ENCODE measurements around the gene WWC1. TPM values are rescaled to one million over a fixed set of nuclear protein-coding genes. Genes with fewer than 3 reads are reported as not detected.

WWC1 gene
- total and polyA plus RNA-seq, 9 of the 15 experiments (the other 6 are each of a cell fraction or from before 2014, with no cell fraction given) = under 0.01 to 0.54 (median 0.42) TPM; not detected in 6

DNA sequence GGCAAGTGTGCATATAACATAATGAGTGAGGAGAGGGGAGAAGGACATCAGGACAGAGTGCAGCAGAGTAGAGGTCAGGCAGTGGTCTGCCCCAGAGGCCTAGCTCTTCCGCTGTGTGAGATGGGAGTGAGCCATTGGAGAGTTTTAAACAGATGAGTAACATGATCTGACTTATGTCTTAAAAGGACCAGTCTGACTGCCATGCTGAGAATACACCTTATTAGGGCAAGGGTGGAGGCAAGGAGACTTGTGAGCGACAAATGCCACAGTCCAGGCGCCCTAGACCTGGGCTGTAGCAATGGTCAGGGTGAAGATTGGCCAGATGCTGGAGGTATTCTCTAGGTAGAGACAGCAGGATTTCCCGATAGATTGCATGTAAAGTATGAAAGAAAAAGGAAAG, 83.1 kb downstream of the WWC1 start:
- Histone ChIP-seq H3K4me2 (ENCODE audit: insufficient read depth, low read length) (no peak overlapping the region), H3K9me1 (ENCODE audit: control insufficient read depth, insufficient read depth, low read length) (no peaks in the 10 kb centered on the region), H3K79me2 (ENCODE audit: control insufficient read depth, insufficient read depth, low read length) (no peaks in the 10 kb centered on the region), H3K27ac (ENCODE audit: extremely low read depth, low read depth, low read length) (no peak overlapping the region), H3K27me3 (ENCODE audit: control insufficient read depth in 2 of 2, insufficient read depth in 2 of 2, low read length in 2 of 2) (peaks cover 3 to 5% of the 10 kb centered on the region in 2 experiments; a peak in 2 of 5 replicates), H3K4me1 (replicated peaks in 1 of 2; ENCODE audit: control insufficient read depth in 2 of 2, insufficient read depth in 2 of 2, low read length in 2 of 2) (no peaks in the 10 kb centered on the region), H3K4me3 (no peak overlapping the region), H4K20me1 (replicated peaks; ENCODE audit: control insufficient read depth, insufficient read depth, low read length) (no peaks in the 10 kb centered on the region), H2AFZ (ENCODE audit: low read depth, low read length) (no peak overlapping the region), H3K9me3 (replicated peaks; ENCODE audit: control insufficient read depth, insufficient read depth, low read depth, low read length) (no peaks in the 10 kb centered on the region), H3K9ac (ENCODE audit: insufficient read depth in 1 of 2, low read depth in 2 of 2, low read length in 2 of 2) (no peak overlapping the region), H3K36me3 (ENCODE audit: control insufficient read depth, insufficient read depth, low read length) (no peaks in the 10 kb centered on the region)
- 0% methylated on average over 4 of the region's 4 CpGs for WGBS (ENCODE audit: insufficient coverage, low coverage, missing lambda C conversion rate)
- CTCF ChIA-PET (ENCODE audit: low intra/inter-chr PET ratio) = no interaction called here
- BruUV-seq (replicated peaks) = no TSS peak
- POLR2A ChIA-PET = interaction anchor here (0.6 to 1.1 kb wide), 3 partner anchors 10 to 71 kb away, joined by 3 read pairs; no protein-coding TSS in a partner anchor
- in situ Hi-C loops (cut with MboI) (no loop called here), intact Hi-C loops (cut with micrococcal nuclease) (no loop called here)
- ATAC-seq = no peak
- FAIRE-seq = no peak
- no peak for DNase-seq (ENCODE audit: extremely low read depth in 1 of 4, low spot score in 3 of 4)
- no peak for TF ChIP-seq IRF9 (tag; IDR thresholded peaks at IDR 0.05)
- no peak for TF ChIP-seq FOXK1 (CRISPR knock-in tag; IDR thresholded peaks at IDR 0.05; ENCODE audit: borderline replicate concordance)
- TF ChIP-seq PURB (CRISPR knock-in tag; IDR thresholded peaks at IDR 0.05; ENCODE audit: low read depth) = no peak
- no peak for TF ChIP-seq ZFP91 (CRISPR knock-in tag; IDR thresholded peaks at IDR 0.05)
- TF ChIP-seq KDM2B (CRISPR knock-in tag; IDR thresholded peaks at IDR 0.05) = no peak
- TF ChIP-seq BMI1 (IDR thresholded peaks at IDR 0.05; ENCODE audit: low read length) = no peak
- no peak for TF ChIP-seq KLF1 (tag; IDR thresholded peaks at IDR 0.05)
- no peak for TF ChIP-seq CBFA2T3 (IDR thresholded peaks at IDR 0.05)
- no peak for TF ChIP-seq ZNF79 (CRISPR knock-in tag; IDR thresholded peaks at IDR 0.05; ENCODE audit: low read depth)
- TF ChIP-seq ZNF23 (CRISPR knock-in tag; IDR thresholded peaks at IDR 0.05) = no peak
- TF ChIP-seq, protein P1, sequence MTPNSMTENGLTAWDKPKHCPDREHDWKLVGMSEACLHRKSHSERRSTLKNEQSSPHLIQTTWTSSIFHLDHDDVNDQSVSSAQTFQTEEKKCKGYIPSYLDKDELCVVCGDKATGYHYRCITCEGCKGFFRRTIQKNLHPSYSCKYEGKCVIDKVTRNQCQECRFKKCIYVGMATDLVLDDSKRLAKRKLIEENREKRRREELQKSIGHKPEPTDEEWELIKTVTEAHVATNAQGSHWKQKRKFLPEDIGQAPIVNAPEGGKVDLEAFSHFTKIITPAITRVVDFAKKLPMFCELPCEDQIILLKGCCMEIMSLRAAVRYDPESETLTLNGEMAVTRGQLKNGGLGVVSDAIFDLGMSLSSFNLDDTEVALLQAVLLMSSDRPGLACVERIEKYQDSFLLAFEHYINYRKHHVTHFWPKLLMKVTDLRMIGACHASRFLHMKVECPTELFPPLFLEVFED (CRISPR knock-in tag; conservative IDR thresholded peaks at IDR 0.05) = no peak
- TF ChIP-seq KAT2B (IDR thresholded peaks at IDR 0.05; ENCODE audit: low read depth, low read length) = no peak
- no peak for TF ChIP-seq DNMT1 (IDR thresholded peaks at IDR 0.05)

Measured in K562 (cell line).